Caki2 (cell line): ENCODE results near the gene ZBP1. TPM values are rescaled to one million over a fixed set of nuclear protein-coding genes. Genes with fewer than 3 reads are reported as not detected.

Experiments used
- DNase-seq: peaks from one replicate; pipeline ENCODE4 v3.0.0-alpha.2; 2015; ENCODE audit warnings: low read depth
- in situ Hi-C: cut with HindIII; loops from 2 replicates; pipeline ENCODE4 v1.10.0; 2016; ENCODE audit warnings: low sequenced_read_pairs, low pct_unique_long_range_greater_than_20kb, mixed read lengths
- total RNA-seq: library from RNA; depleted of rRNA; stranded (reverse); fragments of >200 nt; shearing (Covaris generic); gene quantifications from 2 replicates; pipeline ENCODE4 v1.2.3, GENCODE V29; 2014; ENCODE audit warnings: low replicate concordance

The ZBP1 gene
- total RNA-seq, 1 experiment from 2014 or later: not detected

- in situ Hi-C loops: no loop called here
- DNase-seq: no peak
These were observed 8.5 kb downstream of the ZBP1 start for GRCh38 chr20:57611586-57612311.

GRCh38 chr20:57610261-57610952, 9.8 kb downstream of the ZBP1 start:
- in situ Hi-C loops: no loop called here
- no peak for DNase-seq

DNA sequence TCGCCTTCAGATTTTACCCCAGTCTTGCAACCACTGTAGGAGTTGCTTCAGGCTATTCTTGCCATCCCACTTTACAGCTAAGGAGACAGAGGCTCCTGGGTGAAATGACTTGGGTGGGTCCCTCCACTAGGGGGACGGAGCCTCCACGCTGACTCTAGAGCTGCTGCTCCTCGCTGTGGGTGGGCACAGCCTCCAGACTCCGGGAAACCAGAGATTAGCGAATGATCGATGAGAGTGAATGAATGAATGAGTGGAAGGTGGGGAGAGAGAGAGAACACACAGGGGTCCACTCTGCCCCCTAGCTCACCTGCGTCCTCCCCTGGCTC, 10.4 kb downstream of the ZBP1 start:
- in situ Hi-C loops: no loop called here
- no peak for DNase-seq

DNA sequence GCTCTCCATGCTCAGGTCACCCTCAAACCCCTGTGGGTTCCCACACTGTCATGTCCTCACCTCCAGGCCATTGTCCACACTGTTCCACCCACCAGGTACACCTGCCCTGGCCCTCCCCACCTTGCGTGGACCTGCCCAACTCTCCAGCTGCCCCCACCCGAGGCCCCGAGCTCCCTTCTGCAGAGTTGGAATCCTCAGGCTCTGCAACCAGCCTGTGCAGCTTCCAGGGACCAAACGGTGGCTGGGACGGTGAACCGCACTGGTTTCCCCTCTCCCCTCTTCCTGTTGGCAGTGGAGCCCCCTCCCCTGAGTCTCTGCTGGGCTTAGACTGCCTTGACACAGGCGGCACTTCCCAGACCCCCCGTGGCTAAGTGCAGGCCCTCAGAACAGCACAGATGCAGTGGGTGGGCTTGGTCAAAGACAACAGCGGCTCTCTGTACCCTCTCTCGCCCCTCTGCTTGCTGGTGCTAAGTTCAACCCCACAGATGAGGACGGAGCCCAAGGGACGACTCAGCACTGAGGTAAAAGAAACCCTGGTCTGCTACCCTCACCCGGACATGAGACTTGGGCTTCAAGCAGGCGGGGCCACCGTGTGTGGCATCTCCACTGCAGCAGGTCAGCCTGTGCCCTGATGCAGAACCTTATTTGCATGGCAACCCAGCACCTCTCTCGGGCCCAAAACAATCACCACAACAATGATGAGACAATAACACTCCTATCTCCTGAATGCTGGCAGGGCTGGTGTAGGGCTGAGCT, 11.0 kb downstream of the ZBP1 start:
- in situ Hi-C loops: no loop called here
- DNase-seq: no peak

DNA sequence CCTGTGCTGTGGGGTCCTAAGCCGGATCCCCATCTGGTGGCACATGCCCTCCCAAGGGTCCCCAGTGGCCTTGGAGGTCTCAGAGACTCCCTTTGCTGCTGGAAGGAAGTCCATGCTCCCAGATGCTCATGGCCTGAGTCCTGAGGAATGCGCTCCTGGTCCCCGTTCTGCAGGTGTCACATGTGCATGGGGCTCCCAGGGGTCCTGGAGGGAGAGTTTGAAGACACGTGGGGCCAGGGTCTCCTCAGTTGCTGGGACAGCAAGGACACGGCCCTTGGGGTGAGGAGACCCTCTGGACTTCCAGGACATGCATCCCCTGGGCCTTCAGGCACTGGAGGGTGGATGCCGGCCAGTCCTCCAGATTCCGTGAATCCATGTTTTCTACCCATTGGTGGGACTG, 11.7 kb downstream of the ZBP1 start:
- in situ Hi-C loops: no loop called here
- DNase-seq: no peak

- DNase-seq: no peak
- in situ Hi-C loops: no loop called here
These were observed 14.3 kb downstream of the ZBP1 start for GRCh38 chr20:57605878-57606277.

- in situ Hi-C loops: no loop called here
These were observed 15.2 kb downstream of the ZBP1 start for GRCh38 chr20:57605045-57605444.

DNA sequence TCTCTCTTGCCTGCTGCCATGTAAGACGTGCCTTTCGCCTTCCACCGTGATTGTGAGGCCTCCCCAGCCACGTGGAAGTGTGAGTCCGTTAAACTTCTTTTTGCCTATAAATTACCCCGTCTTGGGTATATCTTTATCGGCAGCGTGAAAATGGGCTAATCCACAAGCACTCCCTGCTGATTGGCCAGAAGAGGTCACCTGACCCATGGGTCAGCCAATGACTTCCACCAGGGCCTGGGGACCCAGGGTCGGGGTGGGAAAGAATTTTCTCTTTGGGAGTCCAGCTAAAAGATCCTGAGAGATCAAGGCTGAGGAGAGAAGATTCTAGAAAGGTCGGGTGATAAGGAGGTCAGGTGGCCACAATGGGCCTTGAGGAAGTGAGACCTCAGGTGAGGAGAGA, 17.1 kb downstream of the ZBP1 start:
- no peak for DNase-seq
- in situ Hi-C loops: no loop called here

More at GRCh38 chr20:57605045-57605444, 15.2 kb downstream of the ZBP1 start:
- DNase-seq: no peak

GRCh38 chr20:57601737-57602136, 18.5 kb downstream of the ZBP1 start:
- DNase-seq: no peak
- in situ Hi-C loops: no loop called here

DNA sequence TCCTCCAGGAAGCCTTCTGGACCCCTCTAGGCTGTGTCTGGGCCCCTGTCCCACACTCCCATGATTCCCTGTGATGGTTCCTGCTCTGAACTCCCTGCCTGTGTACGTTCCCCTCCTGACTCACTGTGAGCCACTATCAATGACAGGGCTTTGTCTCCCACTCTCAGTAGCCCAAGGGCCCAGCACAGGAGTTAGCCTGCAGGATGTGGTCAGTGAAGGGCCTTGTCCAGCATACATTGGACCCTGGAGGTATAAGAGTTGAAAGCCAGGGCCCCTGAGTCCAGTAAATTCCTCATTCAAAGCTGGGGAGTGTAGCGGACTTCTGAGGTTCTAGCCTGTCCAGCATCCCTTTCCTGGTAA, 19.0 kb downstream of the ZBP1 start:
- in situ Hi-C loops: no loop called here
- DNase-seq: no peak

DNA sequence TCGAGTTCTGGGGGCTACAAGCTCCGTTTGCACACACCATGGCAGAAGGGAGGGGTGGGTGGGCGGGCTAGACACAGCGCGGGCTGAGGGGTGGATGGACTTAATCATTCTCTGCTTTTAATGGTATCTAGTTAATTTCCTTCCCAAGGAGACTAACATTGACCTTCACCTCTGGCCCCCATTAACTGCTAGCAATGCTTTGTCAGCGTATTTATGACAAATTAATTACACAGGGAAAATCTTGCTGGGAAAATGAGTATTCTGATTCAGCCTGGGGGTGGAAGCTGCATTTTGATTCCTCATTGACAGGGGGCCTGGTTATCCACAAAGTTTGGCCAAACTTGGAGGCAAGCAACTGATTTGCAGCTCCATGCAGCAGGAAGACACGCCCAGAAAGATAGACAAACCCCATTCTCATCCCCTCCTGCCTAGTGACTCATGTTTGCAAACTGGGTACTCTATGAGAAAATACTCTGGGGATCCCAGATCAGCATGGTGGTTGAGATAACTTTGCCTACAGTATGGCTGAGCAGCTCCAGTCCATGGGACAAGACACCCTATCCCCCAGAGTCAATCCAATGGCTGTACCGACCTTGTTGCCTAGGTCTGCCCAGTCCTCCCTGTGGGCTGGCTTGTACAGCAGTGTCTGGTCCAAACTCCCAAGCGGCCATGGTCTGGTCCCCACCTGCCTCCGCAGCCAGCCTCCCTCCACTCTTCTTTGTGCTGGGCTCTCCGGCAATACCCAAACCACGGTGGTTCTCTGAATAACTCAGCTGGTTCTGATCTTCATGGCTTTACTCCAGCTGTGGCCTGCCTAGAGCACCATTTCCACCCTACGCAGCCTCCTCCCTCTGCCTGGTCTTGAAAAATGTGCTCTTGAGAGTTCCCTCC, 19.7 kb downstream of the ZBP1 start:
- in situ Hi-C loops: no loop called here
- DNase-seq: no peak

DNA sequence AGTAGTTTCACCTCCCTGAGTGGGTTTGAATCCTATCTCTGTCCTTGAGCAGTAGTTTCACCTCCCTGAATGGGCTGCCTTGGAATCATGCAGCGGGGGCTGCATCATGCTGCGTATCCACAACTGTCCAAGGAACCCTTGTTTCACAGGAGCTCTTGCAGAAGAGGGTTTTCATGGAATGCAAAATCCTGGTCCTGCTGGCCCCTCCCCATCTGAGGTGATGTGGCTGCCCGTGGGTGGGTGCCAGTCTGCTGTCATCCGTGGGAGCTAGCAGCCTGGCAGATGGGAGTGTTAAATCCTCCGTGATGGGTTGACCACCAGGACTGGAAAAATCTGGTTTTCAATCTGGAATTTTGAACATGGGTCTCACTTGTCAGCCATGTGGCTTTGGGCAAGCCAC, 21.7 kb downstream of the ZBP1 start:
- in situ Hi-C loops: no loop called here
- DNase-seq: no peak

DNA sequence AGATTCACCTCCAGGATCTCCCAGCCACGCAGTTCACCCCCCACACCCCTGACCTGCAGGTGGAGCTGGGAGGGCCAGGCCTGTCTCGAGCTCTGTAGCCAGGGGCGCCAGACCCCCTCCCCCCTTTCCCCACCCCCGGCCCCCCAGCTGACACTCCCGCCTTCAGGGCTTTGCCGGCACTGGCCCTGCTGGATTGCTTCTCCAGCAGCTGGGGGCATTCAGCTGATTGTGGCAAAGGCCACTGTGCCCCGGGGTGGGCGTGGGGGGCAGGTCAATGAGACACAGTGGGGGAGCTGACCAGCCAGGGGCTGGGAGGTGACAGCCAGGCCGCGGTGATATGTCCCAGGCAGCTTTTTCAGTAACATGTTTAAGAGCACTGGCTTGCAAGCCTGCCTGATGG, 22.2 kb downstream of the ZBP1 start:
- no peak for DNase-seq
- in situ Hi-C loops: no loop called here

DNA sequence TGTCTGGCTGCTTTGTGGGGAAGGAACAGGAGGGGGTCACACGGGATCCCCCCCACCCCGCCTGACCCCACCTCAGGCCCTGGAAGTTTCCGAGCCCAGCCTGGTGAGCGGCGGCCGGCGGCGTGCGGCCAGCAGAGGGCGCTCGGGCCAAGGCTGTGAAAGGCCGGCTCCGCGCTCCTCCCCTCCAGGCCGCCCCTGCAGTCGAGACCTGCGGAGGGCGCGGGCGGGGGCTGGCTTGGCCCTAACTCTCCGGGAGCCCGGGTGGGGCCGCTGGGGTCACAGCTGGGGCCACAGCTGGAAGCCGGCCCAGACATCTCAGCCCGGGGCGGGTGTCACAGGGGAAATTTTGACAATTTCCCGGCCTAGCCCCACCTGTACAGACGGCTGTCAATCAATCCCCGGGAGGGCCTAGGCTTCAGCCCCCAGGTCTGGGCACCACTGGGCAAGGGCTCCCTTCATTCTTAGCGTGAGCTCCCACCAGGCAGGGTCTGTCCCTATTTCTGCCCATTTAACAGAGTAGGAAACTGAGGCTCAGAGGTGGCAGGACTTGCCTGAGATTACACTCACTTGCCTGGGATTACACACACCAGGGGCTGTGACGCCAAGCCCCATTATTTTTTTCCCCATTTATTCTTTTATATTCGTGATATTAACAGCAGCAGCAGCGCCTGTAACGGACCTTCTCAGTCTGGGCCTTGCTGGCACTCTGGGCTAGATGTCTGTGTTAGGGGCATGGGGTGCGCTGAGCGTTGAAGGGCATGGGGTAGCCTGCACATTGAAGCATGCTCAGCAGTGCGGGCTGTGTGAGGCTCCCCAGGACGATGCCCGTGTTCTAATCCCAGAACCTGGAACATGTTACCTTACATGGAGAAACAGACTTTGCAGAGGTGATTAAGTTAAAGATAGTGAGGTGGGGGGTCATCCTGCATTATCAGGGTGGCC, 23.0 kb downstream of the ZBP1 start:
- in situ Hi-C loops: no loop called here

DNA sequence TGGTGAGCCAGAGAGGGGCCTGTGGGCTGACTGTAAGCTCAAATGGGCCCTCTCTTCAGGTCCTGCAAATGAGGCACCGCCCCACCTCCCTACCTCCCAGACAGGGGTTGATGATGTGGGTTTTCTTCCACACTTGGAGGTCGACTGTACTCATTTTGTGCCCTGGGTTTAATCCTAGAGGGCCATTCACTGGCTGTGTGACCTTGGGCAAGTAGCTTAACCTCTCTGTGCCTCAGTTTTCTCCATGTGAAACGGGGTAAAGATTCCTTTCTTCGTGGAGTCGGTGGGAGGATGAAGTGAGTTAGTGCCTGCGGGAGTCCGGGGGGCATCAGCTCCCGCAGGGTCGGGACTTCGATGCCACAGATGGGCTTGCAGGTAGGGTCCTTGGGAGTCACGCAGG, 23.9 kb downstream of the ZBP1 start:
- in situ Hi-C loops: no loop called here
- no peak for DNase-seq

More for the DNA sequence above, 23.0 kb downstream of the ZBP1 start:
- peak; percentile 39 for DNase-seq

DNA sequence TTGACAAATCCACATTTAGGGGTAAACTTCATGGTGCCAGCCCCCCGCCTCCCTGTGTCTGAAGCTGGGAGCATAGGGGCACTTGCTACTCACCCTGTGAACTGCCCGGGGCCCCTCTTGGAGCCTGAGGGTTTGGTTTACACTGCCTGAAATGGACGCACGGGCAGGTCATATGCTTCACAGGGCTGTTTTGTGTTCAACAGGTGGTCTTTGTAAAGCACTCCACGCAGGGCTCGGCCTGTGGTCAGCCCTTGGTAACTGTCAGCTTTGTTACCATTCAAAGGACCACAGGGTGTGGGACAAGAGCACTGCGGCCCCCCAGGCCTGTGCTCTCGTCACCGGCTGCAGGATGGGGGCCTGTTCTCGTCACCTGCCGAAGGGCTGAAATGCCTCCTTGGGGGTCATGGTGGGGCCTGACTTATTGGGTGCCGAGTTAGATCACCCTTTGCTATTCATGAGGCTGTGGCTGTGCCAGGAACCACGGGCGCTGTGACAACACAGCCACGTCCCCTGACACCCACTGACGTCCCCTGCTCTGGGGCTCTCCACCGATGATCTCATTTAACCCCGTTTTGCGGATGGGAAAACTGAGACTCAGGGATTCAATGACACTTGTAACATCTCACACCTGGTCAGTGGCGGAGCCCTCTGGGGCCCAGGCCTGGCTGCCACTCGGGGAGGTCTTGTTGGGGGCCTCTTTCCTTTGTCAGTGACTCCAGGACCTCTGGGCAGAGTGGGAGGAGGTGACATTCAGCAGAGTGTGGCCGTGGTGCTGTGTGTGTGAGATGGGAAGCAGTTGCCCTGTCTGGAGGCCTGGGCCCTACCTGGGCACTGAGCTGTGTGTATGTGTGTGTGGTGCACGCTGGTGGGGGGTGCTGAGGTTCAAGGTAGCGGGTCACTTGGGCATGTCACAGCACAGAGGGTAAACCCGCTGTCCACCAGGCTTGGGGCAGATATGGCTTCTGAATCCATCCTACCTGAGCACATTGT, 24.9 kb downstream of the ZBP1 start:
- in situ Hi-C loops: no loop called here
- DNase-seq: no peak
